HG03097 (cell line): ENCODE measurements around the gene SLC25A10.
"Not testable (repeated sequence)": the region's sequence is repeated elsewhere in the genome, so short reads cannot be mapped to it uniquely, and the experiment has no call there.

Experiments
- ATAC-seq: cut with Tn5 transposase; IDR thresholded peaks from one replicate; pipeline ENCODE4 v1.9.1; 2021; ENCODE audit not compliant: unreplicated experiment, low FRiP score

Gene SLC25A10, protein sequence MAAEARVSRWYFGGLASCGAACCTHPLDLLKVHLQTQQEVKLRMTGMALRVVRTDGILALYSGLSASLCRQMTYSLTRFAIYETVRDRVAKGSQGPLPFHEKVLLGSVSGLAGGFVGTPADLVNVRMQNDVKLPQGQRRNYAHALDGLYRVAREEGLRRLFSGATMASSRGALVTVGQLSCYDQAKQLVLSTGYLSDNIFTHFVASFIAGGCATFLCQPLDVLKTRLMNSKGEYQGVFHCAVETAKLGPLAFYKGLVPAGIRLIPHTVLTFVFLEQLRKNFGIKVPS

DNA sequence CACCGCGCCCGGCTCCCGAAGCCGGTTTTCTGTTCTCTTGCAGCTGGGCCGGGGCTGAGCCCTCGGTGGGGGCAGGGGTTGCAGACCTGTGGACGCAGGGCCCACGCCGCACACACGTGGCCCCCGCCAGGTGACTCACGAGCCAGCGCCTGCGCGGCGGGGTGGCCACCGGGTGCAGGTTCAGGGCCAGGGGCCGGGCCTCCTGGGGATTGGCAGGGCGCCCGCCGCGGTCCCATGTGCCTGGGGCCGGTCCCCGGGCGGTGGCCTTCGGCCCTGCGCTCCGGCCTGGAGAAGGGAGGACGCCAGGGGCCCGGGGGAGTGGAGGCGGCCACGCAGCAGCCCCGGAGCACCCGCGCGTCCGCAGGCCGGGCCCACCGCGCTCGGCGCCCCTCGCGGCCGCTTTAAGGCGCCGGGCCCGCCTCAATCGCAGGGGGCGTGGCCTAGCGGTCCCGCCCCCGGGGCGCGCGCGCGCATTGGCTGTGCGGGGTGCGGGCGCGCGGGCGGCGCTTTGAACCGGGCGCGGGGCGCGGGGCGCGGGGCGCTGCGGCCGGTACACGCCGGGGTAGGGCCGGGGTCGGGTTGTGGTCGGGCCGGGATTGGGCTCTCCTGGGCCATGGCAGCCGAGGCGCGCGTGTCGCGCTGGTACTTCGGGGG lies at the start of gene SLC25A10:
TSS of gene SLC25A10 (plus strand) at position 471 of the 654 bp plus-strand sequence. CDS start at position 614, 143 bp downstream.
- ATAC-seq = peak; percentile 65

DNA sequence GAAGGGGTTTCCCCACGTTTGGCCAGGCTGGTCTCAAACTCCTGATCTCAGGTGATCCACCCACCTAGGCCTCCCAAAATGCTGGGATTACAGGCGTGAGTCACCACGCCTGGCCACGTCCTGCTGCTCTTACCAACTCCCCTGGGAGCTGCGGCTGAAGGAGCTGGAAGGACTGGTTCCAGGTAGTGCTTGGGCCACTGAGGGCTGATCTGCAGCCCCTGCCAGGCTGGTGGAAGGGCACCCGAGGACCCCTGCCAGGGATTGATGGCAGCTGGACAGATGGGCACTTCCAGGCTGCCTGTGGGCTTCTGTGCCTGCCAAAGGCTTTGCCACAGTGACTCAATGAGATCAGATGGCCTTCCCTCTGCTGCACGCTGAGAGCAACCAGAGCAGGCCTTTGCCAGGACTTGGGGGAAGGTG lies 48.0 kb upstream of the SLC25A10 start:
- no peak for ATAC-seq

DNA sequence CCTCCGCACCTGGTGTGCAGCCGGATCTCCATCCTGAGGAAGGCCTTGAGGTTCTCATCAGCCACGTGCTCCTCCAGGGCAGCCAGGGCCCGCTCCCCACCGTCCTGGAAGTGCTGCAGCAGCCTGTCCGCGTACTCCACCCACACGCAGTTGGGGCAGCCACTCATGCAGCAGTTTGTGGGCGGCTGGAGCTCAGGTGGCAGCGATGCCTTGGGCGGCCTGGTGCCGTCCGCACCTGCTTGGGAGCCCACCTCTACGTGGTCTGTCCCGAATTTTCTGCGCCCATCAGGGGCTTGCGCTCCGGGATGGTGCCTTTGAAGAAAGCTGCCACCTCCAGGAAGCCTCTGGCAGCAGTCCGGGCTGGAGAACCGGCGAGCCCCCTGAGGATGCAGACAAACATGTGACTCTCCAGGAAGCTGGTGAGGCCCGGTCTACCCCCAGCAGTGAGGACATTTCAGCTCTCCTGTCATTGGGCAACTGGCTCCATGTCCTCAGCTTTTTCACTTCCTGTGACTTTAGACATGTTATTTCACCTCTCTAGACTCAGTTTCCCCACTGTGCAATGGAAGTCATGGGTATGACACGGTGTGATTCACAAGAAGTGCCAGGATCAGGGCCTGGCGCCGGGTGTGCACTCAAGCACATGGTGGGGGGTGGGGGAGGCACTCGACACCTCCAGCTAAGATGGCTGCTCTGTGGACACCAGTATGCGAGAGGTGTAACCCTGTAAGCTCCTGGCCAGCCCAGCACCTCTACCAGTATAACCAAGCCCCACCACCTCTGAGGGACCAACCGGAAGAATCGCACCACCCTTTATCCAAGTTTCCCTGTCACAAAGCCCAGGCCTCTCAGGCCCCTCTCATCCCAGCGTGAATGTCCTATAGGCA lies 46.6 kb upstream of the SLC25A10 start:
- no peak for ATAC-seq

GRCh38 chr17:81666092-81666341 lies 46.1 kb upstream of the SLC25A10 start:
- peak; percentile 8 for ATAC-seq

DNA sequence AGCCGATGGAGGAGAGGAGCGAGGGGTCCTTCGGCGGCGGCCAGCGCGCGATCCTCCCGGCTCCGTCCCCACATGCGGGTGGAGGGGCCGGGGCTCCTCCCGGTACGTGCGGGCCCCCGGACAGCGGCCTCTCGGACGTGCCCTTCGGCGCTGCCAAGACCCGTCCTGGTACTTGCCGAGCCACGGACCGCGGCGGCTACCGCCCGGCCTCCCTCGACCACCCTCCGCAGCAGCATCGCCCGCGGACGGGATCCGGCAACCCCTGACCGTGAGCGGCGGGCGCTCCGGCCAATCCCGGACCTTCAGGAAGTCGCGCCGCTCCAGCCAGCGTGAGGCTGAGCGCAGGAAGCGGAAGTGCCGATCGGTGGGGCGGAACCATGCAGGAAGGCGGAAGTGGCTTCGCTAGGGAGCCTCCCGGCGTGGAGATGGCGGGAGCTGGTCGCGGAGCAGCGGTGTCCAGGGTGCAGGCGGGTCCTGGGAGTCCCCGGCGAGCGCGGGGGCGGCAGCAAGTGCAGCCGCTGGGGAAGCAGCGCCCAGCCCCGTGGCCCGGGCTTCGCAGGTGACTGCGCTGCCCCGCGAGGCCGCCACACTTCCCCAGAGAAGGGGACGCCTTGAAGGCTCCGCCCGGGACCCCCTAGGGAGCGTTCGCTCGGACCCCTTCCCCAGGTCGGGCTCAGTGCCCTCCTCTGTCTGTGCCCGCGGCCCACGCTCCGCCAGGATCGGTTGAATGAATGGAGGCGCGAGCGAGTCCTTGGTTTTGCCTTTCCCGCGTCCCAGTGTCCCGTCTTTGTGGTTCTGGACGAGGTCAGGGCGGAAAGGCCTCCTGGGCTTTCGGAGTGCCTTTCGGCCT lies 45.5 kb upstream of the SLC25A10 start, which contains the start of the genes CCDC137 and OXLD1:
TSS of gene CCDC137 (plus strand) at position 396 of the 850 bp plus-strand sequence. CDS start at position 426, 30 bp downstream.
TSS of gene OXLD1 (minus strand) at position 264 of the 850 bp plus-strand sequence. CDS start at position 236, 28 bp downstream.
- ATAC-seq = peak; percentile 83

GRCh38 chr17:81667754-81668153 lies 44.3 kb upstream of the SLC25A10 start:
- no peak for ATAC-seq

DNA sequence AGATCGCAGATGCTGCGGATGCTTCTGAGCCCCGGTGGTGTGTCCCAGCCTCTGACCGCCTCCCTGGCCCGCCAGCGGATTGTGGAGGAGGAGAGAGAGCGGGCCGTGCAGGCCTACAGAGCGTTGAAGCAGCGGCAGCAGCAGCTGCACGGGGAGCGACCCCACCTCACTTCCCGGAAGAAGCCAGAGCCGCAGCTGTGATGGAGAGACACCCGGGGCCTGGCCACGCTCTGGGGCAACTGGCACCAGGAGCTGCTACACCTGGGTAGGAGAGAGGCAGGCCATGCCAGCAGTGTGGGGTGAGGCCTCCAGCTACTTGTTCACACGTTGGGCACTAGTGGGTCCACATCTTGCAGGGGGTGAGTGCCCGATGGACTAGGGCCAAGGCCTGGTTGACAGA lies 39.6 kb upstream of the SLC25A10 start:
- ATAC-seq = no peak

GRCh38 chr17:81672954-81673353 lies 39.1 kb upstream of the SLC25A10 start:
- no peak for ATAC-seq

- ATAC-seq = no peak
Observed at GRCh38 chr17:81673561-81674258, 38.4 kb upstream of the SLC25A10 start.

DNA sequence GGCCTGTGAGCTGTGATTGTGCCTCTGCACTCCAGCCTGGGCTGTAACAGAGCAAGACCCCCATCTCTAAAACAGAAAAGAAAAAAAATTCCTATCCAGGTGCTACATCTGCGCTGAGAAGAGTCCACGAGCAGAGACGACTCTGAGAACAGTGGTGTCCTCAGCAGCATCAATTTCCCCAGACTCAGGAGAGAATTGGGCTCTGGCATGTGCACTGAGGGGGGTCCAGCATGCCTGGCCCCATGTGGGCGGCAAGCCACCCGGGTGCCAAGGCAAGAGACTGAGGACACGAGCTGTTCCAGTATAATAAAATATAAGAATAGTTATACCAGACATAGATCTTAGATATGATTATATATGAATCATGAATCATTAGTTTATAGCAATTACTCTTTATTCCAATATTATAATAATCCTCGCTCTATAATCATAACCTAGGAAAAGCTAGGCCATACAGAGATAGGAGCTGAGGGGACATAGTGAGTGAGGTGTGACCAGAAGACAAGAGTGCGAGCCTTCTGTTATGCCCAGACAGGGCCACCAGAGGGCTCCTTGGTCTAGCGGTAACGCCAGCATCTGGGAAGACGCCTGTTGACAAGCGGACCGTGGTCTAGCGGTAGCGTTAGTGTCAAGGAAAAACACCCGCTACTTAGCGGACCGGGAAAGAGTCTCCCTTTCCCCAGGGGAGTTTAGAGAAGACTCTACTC lies 36.4 kb upstream of the SLC25A10 start:
- ATAC-seq = not testable (repeated sequence)

DNA sequence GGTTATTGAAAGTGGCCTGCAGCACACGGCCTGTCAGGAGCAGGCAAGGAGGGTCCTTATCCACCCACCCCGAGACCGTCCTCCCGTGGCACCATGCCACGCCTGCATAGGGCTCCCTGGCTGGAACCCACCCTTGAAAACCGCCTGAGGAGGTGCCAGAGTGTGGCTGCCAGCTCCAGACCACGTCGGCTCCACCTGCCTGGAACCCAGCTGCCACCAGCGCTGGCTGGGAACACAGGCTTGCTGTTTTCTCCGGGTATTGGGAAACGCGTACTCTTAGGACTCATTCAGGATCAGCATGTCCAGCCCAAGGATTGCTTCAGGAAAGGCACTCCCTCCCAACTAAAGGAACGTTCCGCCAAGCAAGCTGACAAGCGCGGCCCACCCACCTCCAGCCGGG lies 35.2 kb upstream of the SLC25A10 start:
- ATAC-seq = no peak

DNA sequence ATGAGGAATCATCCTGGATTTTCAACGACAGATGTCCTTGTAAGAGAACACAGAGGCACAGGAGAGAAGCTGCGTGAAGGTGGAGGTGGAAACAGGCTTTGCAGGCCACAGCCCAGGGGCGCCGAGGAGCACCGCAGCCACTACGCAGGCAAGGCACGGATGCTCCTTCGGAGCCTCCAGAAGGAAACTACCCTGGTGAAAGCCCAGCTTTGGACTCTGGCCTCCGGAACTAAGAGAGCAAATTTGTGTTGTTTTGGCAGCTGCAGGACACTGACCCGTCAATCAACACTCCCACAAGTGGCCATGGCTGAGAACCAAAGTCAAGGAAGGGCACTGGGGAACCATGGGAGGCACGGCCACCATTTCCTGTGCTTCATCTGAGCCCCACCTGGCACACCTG lies 31.9 kb upstream of the SLC25A10 start:
- no peak for ATAC-seq

DNA sequence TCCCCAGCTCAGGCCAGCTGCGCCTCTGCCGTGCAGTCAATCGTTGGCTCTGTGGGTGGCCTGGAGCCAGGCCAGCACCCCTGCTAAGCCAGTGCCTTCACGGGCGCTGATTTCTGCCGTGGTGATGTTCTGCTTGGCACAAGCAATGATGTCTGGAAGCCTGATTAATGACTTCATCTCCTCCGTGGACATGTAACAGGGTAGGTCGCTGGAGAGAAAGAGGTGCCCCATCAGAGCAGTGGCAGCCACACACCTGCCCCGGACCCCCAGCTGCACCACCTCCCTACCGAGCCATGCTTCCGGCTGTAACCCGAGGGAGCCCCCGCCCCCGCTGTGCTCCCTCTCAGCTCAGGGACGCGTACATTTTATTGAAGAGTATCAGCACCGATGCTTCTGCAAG lies 30.4 kb upstream of the SLC25A10 start:
- ATAC-seq = no peak

GRCh38 chr17:81682565-81683207 lies 29.4 kb upstream of the SLC25A10 start:
- ATAC-seq = peak; percentile 7

DNA sequence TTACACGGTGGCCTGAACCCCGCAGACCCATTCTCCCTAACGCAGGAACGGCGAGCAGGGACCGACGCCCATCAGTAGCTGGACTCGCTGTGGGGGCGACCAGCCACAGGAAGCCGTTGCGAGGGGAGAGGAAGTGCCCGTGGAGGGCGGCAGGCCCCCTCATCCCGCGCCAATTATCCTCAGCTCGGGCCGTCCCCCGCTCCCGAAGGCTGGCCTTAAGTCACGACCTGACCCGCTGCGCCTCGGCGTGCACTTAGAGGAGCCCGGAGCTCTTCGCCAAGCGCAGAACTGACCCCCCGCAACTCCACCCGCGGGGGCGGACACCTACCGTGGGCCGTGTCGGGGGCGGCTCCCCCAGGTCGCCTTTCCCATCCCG lies 28.9 kb upstream of the SLC25A10 start:
- peak; percentile 9 for ATAC-seq

- peak; percentile 85 for ATAC-seq
Observed at GRCh38 chr17:81683584-81684441, 28.3 kb upstream of the SLC25A10 start, which contains the start of the genes ARL16 and HGS. TSS of gene ARL16 (minus strand) at chr17:81683797. CDS start at chr17:81683753, 44 bp downstream. TSS of gene HGS (plus strand) at chr17:81684011. CDS start at chr17:81684067, 56 bp downstream.

DNA sequence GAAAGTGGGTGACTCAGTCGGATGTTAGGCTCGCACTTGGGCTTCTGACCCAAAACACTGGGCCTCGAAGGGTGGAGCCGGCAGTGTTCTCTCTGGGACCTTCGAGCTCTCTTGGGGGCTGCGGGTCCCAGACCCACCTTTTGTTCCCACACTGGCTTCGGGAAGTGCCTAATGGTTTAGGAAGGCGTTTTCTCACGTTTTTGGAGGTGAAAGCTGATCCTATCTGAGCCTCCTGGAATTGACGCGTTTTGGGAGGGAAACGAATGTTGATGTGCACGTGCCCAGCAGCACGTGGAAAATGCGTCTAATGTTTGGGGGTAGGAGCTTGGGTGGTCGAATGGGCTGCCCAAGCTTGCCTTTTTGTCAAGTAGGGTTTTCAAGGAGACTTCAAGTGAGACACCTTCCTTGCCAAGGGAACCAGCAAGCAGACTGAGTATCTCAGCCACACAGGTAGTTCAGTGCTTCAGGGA lies 27.6 kb upstream of the SLC25A10 start:
- ATAC-seq = no peak
